ENCODE data around the gene CDC42BPB. TPM values are rescaled to one million over a fixed set of nuclear protein-coding genes. Genes with fewer than 3 reads are reported as not detected.

Gene CDC42BPB
- total RNA-seq, 2 donors from 2014 or later = 68.0 to 83.4 TPM

DNA sequence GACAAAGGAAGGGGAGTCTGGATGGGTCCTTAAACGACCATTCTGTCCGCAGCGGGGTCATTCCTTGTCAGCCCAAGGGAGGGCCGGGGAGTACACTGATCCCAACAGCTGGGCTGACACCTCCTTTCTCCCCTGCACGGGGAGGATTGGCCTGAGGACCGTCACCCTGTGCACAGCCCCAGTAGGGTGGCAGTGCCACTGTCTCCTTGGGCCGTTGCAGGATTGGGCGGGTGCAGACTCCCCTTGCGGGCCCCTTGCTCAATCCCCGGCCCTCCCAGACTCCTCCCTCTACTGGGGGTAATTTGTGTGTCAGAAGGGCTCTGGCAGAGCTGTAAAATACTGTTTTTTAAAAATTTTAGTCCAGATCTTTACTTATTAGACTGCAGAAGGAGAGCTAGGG lies 147.4 kb downstream of the CDC42BPB start:
- H3K9me3 ChIP-seq = no peaks in the 10 kb centered on the region
- no peak for DNase-seq (ENCODE audit: low spot score)

GRCh38 chr14:102909462-102909861 lies 147.9 kb downstream of the CDC42BPB start:
- no peak for DNase-seq (ENCODE audit: low spot score)
- Histone ChIP-seq H3K4me1 (no peaks in the 10 kb centered on the region), H3K4me3 (no peak overlapping the region), H3K27me3 (no peaks in the 10 kb centered on the region), H3K36me3 (no peaks in the 10 kb centered on the region), H3K9me3 (no peaks in the 10 kb centered on the region), H3K27ac (no peak overlapping the region)
- TF ChIP-seq, protein P1, sequence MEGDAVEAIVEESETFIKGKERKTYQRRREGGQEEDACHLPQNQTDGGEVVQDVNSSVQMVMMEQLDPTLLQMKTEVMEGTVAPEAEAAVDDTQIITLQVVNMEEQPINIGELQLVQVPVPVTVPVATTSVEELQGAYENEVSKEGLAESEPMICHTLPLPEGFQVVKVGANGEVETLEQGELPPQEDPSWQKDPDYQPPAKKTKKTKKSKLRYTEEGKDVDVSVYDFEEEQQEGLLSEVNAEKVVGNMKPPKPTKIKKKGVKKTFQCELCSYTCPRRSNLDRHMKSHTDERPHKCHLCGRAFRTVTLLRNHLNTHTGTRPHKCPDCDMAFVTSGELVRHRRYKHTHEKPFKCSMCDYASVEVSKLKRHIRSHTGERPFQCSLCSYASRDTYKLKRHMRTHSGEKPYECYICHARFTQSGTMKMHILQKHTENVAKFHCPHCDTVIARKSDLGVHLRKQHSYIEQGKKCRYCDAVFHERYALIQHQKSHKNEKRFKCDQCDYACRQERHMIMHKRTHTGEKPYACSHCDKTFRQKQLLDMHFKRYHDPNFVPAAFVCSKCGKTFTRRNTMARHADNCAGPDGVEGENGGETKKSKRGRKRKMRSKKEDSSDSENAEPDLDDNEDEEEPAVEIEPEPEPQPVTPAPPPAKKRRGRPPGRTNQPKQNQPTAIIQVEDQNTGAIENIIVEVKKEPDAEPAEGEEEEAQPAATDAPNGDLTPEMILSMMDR (IDR thresholded peaks at IDR 0.05) = no peak

More for the DNA sequence above, 147.4 kb downstream of the CDC42BPB start:
- no peak overlapping the region for H3K27ac ChIP-seq
- no peaks in the 10 kb centered on the region for H3K36me3 ChIP-seq
- no peaks in the 10 kb centered on the region for H3K27me3 ChIP-seq
- TF ChIP-seq, protein P1 (IDR thresholded peaks at IDR 0.05) = no peak
- H3K4me1 ChIP-seq = no peaks in the 10 kb centered on the region
- H3K4me3 ChIP-seq = no peak overlapping the region

DNA sequence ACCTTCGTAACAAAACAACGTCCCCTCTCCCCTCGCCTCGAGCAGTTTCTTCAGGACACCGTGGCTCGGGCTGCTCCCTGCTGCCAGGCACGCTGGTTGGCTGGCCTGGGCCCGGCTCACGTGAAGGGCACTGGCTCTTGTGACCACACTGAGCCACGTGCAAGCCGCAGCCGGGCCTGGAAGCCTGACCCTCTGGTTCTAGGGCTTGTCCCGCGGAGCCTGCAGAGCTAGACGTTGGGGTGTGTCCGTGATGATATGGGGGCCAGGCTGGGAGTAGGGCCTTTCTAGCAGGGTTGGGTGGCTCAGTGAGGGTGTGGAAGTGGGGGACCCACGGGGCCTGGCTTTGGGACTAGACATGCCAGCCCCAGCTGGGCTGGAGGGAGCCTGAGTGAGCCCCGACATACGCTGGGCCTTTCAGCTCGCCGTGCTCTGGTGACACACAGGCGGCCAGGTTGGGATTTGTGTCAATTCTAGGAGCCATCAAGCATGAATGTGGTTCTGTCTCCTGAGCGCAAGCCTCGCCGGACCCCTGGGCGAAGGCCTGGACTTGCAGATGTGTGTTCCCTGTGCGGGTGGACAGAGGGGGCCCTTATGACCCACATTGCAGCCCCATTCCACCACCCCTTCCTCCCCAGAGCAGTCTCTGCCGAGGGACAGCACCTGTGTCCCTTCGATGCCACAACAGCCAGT lies 148.4 kb downstream of the CDC42BPB start:
- no peaks in the 10 kb centered on the region for H3K9me3 ChIP-seq
- H3K4me1 ChIP-seq = no peaks in the 10 kb centered on the region
- no peaks in the 10 kb centered on the region for H3K27me3 ChIP-seq
- no peak for DNase-seq (ENCODE audit: low spot score)
- TF ChIP-seq, protein P1 (IDR thresholded peaks at IDR 0.05) = no peak
- no peak overlapping the region for H3K4me3 ChIP-seq
- H3K27ac ChIP-seq = no peak overlapping the region
- H3K36me3 ChIP-seq = no peaks in the 10 kb centered on the region

DNA sequence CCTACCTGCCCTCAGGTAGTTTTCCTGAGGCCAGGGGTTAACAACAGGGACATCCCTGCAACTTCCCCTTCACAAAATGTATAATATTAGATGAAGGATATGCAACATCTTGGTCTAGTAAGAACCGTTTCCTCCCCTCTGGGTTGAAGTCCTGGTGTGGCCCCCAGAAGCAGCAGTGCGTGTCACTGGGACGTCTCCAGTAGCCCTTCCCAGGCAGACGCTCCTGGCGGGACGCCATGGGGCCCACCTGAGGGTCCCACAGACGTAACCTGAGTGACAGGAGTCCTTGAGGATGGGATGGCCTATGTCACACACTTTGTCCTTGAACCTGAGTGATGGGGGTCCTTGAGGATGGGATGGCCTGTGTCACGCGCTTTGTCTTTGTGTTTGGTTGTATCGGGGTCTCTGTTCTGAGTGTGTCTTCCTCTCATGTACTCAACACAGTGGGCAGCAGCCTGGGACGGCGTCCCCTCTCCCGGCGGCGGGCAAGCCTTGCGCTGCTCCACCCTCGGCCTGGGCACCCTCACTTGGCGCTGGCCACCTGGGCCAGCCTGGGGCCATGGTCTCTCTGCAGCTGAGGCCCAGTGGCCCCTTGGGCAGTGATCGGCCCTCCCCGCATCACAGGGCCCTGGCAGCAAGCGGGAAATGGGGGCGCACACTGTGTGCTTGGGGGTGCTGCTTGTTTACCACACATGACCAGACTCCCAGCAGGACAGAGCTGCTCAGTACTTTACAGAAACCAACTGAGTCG lies 149.2 kb downstream of the CDC42BPB start:
- Histone ChIP-seq H3K27ac (no peak overlapping the region), H3K9me3 (no peaks in the 10 kb centered on the region), H3K4me1 (no peaks in the 10 kb centered on the region), H3K4me3 (no peak overlapping the region), H3K27me3 (no peaks in the 10 kb centered on the region), H3K36me3 (no peaks in the 10 kb centered on the region)
- no peak for DNase-seq (ENCODE audit: low spot score)
- TF ChIP-seq, protein P1 (IDR thresholded peaks at IDR 0.05) = no peak

DNA sequence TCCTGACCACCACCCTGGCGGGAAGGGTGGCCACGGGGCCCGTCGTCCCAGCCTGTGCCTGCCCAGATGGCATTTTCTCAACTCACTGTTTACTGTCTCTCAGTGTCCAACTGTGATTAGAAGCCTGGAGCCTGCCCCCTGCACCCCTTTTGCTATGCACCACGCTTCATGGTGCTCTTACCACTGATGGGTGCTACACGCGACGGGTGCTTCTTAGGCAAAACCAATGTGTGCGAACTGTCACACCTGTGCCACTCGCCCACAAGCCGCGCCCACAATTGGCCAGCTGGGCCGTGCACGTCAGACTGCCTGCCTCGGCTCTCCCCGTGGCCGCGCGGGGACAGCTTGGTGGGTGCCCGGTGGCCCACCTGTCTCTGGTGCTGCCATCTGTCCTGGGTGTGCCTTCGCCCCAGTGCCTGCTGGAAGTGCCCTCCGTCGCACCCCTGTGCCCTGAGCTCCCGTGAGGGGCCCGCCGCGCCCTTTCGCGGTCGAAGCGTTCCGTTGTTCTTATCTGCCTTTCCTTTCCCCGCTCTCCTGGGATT lies 150.0 kb downstream of the CDC42BPB start:
- Histone ChIP-seq H3K4me3 (no peak overlapping the region), H3K27ac (no peak overlapping the region), H3K27me3 (no peaks in the 10 kb centered on the region), H3K4me1 (no peaks in the 10 kb centered on the region), H3K9me3 (no peaks in the 10 kb centered on the region), H3K36me3 (no peaks in the 10 kb centered on the region)
- DNase-seq (ENCODE audit: low spot score) = no peak
- TF ChIP-seq, protein P1 (IDR thresholded peaks at IDR 0.05) = no peak
